ENCODE data around the gene OPCML. TPM values are rescaled to one million over a fixed set of nuclear protein-coding genes. Genes with fewer than 3 reads are reported as not detected.

OPCML gene
- total and polyA plus RNA-seq, 2 donors (not counting 1 experiment from before 2014, with no cell fraction given): not detected

- Mint-ChIP-seq H3K9me3 (ENCODE audit: insufficient read depth) (no peaks in the 10 kb centered on the region), H3K27me3 (peaks cover 3% of the 10 kb centered on the region), H3K27ac (no peak overlapping the region), H3K4me1 (no peaks in the 10 kb centered on the region), H3K4me3 (no peak overlapping the region)
- Histone ChIP-seq H2AFZ (ENCODE audit: insufficient read depth, low read depth, low read length, poor library complexity, severe bottlenecking) (no peak overlapping the region), H3K4me1 (ENCODE audit: control insufficient read depth in 2 of 2, insufficient read depth in 2 of 2, low read length in 2 of 2) (no peaks in the 10 kb centered on the region), H4K20me1 (ENCODE audit: control insufficient read depth, insufficient read depth, low read length, poor library complexity, severe bottlenecking) (no peaks in the 10 kb centered on the region), H3K4me3 (ENCODE audit: control extremely low read depth in 1 of 5, extremely low read depth in 1 of 5, insufficient read depth in 1 of 5, low read depth in 2 of 5, low read length in 4 of 5) (no peak overlapping the region), H3K4me2 (replicated peaks; ENCODE audit: low read depth, low read length, poor library complexity, severe bottlenecking) (no peak overlapping the region), H3K9ac (ENCODE audit: low read length) (no peak overlapping the region), H3K36me3 (replicated peaks in 1 of 2; ENCODE audit: control extremely low read depth in 1 of 2, control insufficient read depth in 1 of 2, extremely low read depth in 1 of 2, insufficient read depth in 2 of 2, low read length in 1 of 2) (no peaks in the 10 kb centered on the region), H3K27me3 (replicated peaks in 1 of 4; ENCODE audit: control extremely low read depth in 1 of 4, control insufficient read depth in 3 of 4, insufficient read depth in 4 of 4, low read length in 3 of 4) (peaks cover 0 to 3% (median 0%) of the 10 kb centered on the region in 4 experiments), H3K9me3 (ENCODE audit: control extremely low read depth in 1 of 3, control insufficient read depth in 2 of 3, insufficient read depth in 1 of 3, low read length in 2 of 3) (peaks cover 0 to under 1% (median 0%) of the 10 kb centered on the region in 3 donors), H3K79me2 (ENCODE audit: control insufficient read depth, insufficient read depth, low read length) (no peaks in the 10 kb centered on the region), H3K27ac (ENCODE audit: low read length in 2 of 2) (no peak overlapping the region)
- DNase-seq (no peak), ATAC-seq (ENCODE audit: low read depth) (no peak)
- intact Hi-C loops (cut with micrococcal nuclease): no loop called here
- no peak for TF ChIP-seq EZH2 (IDR thresholded peaks at IDR 0.05; ENCODE audit: borderline replicate concordance, insufficient read depth, low read depth, low read length, poor library complexity, severe bottlenecking)
- TF ChIP-seq, protein P1, sequence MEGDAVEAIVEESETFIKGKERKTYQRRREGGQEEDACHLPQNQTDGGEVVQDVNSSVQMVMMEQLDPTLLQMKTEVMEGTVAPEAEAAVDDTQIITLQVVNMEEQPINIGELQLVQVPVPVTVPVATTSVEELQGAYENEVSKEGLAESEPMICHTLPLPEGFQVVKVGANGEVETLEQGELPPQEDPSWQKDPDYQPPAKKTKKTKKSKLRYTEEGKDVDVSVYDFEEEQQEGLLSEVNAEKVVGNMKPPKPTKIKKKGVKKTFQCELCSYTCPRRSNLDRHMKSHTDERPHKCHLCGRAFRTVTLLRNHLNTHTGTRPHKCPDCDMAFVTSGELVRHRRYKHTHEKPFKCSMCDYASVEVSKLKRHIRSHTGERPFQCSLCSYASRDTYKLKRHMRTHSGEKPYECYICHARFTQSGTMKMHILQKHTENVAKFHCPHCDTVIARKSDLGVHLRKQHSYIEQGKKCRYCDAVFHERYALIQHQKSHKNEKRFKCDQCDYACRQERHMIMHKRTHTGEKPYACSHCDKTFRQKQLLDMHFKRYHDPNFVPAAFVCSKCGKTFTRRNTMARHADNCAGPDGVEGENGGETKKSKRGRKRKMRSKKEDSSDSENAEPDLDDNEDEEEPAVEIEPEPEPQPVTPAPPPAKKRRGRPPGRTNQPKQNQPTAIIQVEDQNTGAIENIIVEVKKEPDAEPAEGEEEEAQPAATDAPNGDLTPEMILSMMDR (IDR thresholded peaks at IDR 0.05): no peak
- ChIA-PET CTCF (no interaction called here), POLR2A (no interaction called here)
- WGBS (ENCODE audit: insufficient coverage): 81% methylated on average over 12 of the region's 12 CpGs
These were observed 370.1 kb downstream of the OPCML start for GRCh38 chr11:133162227-133162626.

DNA sequence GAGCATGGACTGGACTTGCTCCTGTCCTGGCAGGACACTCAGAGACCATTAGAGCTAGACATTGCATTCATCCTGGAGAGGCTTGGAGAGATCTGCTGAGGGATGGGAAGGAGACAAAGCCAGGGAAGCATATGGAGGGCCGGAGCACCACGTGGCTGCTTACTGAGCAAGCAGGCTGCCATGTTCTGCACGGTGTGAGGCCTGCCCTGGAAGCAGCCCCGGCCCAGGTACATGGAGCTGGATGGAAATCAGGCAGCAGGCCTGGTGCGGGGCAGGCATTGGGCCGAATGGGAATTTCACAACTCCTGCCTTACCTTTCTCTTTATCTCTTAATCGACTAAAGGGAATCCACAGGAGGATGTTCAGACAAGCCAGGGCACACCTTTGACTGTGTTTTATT is 371.5 kb downstream of the OPCML start:
- H3K27ac Mint-ChIP-seq: no peak overlapping the region
- intact Hi-C loops (cut with micrococcal nuclease): no loop called here
- H3K27ac ChIP-seq (ENCODE audit: low read length in 2 of 2): no peak overlapping the region
- ChIA-PET CTCF (no interaction called here), POLR2A (no interaction called here)
- H3K4me2 ChIP-seq (replicated peaks; ENCODE audit: low read depth, low read length, poor library complexity, severe bottlenecking): no peak overlapping the region
- H2AFZ ChIP-seq (ENCODE audit: insufficient read depth, low read depth, low read length, poor library complexity, severe bottlenecking): no peak overlapping the region
- no peaks in the 10 kb centered on the region for H3K79me2 ChIP-seq (ENCODE audit: control insufficient read depth, insufficient read depth, low read length)
- peaks cover 0 to 8% (median 0%) of the 10 kb centered on the region in 4 experiments for H3K27me3 ChIP-seq (replicated peaks in 1 of 4; ENCODE audit: control extremely low read depth in 1 of 4, control insufficient read depth in 3 of 4, insufficient read depth in 4 of 4, low read length in 3 of 4)
- H4K20me1 ChIP-seq (ENCODE audit: control insufficient read depth, insufficient read depth, low read length, poor library complexity, severe bottlenecking): no peaks in the 10 kb centered on the region
- H3K4me3 Mint-ChIP-seq: no peak overlapping the region
- H3K9ac ChIP-seq (ENCODE audit: low read length): no peak overlapping the region
- peaks cover 11% of the 10 kb centered on the region for H3K27me3 Mint-ChIP-seq
- peaks cover 0 to 6% (median 0%) of the 10 kb centered on the region in 3 donors for H3K9me3 ChIP-seq (ENCODE audit: control extremely low read depth in 1 of 3, control insufficient read depth in 2 of 3, insufficient read depth in 1 of 3, low read length in 2 of 3)
- no peaks in the 10 kb centered on the region for H3K4me1 ChIP-seq (ENCODE audit: control insufficient read depth in 2 of 2, insufficient read depth in 2 of 2, low read length in 2 of 2)
- DNase-seq: no peak
- WGBS (ENCODE audit: insufficient coverage): 59% methylated on average over 5 of the region's 7 CpGs
- H3K4me1 Mint-ChIP-seq: no peaks in the 10 kb centered on the region
- no peaks in the 10 kb centered on the region for H3K9me3 Mint-ChIP-seq (ENCODE audit: insufficient read depth)
- TF ChIP-seq, protein P1 (IDR thresholded peaks at IDR 0.05): no peak
- TF ChIP-seq EZH2 (IDR thresholded peaks at IDR 0.05; ENCODE audit: borderline replicate concordance, insufficient read depth, low read depth, low read length, poor library complexity, severe bottlenecking): no peak
- H3K36me3 ChIP-seq (replicated peaks in 1 of 2; ENCODE audit: control extremely low read depth in 1 of 2, control insufficient read depth in 1 of 2, extremely low read depth in 1 of 2, insufficient read depth in 2 of 2, low read length in 1 of 2): no peaks in the 10 kb centered on the region
- no peak for ATAC-seq (ENCODE audit: low read depth)
- no peak overlapping the region for H3K4me3 ChIP-seq (ENCODE audit: control extremely low read depth in 1 of 5, extremely low read depth in 1 of 5, insufficient read depth in 1 of 5, low read depth in 2 of 5, low read length in 4 of 5)
